Measurements from ENCODE around the gene CYTH2.

DNA sequence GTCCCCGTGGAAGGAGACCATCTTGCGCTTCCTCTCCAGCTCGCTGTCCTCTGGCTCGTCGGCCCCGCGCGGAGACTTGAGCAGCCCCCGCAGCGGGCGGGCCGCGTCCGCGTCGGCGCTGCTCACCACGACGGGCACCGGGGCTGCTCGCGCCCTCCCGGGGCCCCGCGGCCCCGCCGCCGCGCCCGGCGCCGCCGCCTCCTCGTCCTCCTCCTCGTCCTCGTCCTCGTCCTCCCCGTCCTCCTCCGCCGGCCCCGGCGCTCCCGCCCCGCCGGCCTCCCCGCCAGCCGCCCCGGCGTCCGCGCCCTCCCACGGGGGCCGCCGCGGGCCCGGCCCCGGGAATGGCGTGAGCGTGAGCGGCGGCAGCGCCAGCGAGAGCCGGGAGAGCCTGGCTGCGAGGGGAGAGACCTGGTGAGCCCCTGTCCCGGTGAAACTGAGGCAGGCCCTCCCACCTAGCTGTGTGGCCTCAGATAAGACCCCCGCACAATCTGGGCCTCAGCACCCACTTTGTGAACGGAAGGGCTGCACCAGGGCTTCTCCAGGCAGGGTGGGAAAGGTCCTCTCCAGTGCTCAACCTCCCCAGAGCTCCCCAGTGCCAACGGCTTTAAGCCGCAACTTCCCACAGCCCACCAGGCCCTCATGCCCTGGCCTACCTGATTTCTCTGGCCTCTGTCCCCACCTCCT, 24.7 kb downstream of the CYTH2 start:
- no peak for TF ChIP-seq EZH2phosphoT487 (IDR thresholded peaks at IDR 0.05; ENCODE audit: borderline replicate concordance)
- TF ChIP-seq, protein P1, sequence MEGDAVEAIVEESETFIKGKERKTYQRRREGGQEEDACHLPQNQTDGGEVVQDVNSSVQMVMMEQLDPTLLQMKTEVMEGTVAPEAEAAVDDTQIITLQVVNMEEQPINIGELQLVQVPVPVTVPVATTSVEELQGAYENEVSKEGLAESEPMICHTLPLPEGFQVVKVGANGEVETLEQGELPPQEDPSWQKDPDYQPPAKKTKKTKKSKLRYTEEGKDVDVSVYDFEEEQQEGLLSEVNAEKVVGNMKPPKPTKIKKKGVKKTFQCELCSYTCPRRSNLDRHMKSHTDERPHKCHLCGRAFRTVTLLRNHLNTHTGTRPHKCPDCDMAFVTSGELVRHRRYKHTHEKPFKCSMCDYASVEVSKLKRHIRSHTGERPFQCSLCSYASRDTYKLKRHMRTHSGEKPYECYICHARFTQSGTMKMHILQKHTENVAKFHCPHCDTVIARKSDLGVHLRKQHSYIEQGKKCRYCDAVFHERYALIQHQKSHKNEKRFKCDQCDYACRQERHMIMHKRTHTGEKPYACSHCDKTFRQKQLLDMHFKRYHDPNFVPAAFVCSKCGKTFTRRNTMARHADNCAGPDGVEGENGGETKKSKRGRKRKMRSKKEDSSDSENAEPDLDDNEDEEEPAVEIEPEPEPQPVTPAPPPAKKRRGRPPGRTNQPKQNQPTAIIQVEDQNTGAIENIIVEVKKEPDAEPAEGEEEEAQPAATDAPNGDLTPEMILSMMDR (conservative IDR thresholded peaks at IDR 0.05; ENCODE audit: low read length) = no peak

Measured in Loucy (cell line).